Measurements from ENCODE around the gene SND1.

GRCh38 chr7:127940381-127941160 is 288.6 kb downstream of the SND1 start:
- TF ChIP-seq CTCF (IDR thresholded peaks at IDR 0.05) (no peak), POLR2AphosphoS5 (IDR thresholded peaks at IDR 0.05) (no peak)

All from breast epithelium (tissue), 3 donors.